Testis (tissue), 3 donors: ENCODE measurements around the gene PRPSAP1. TPM values are rescaled to one million over a fixed set of nuclear protein-coding genes. Genes with fewer than 3 reads are reported as not detected.
A peak's percentile ranks its signal among the peaks of the same experiment; 100 is the strongest.
"Not testable (repeated sequence)": the region's sequence is repeated elsewhere in the genome, so short reads cannot be mapped to it uniquely, and the experiment has no call there.

ENCODE experiments used
- DNase-seq: peaks from one replicate; pipeline ENCODE4 v3.0.0-alpha.2; 2019
- H3K27ac ChIP-seq, 2 donors: fragments of 200-600 bp; sonication (generic); one replicate each; pipeline ENCODE4 v1.5.1; 2019
- H3K27me3 ChIP-seq: fragments of 200-600 bp; sonication (generic); one replicate; pipeline ENCODE4 v1.5.1; 2019
- H3K36me3 ChIP-seq: fragments of 200-600 bp; sonication (generic); one replicate; pipeline ENCODE4 v1.5.1; 2017; ENCODE audit warnings: low read depth; ENCODE audit errors: missing control alignments
- H3K4me1 ChIP-seq: fragments of 200-600 bp; sonication (generic); one replicate; pipeline ENCODE4 v1.5.1; 2019
- H3K4me3 ChIP-seq, 2 donors: fragments of 200-600 bp; sonication (generic); one replicate each; pipeline ENCODE4 v1.5.1; 2017 to 2019
- H3K9me3 ChIP-seq: fragments of 200-600 bp; sonication (generic); one replicate; pipeline ENCODE4 v1.5.1; 2017
- CTCF ChIP-seq, 3 experiments: fragments of 450-650 bp in 2 of 3; fragments of 200-600 bp in 1 of 3; sonication (generic) in 1 of 3; IDR thresholded peaks; one replicate each; pipeline ENCODE4 v1.5.1; 2016 to 2019; ENCODE audit warnings: antibody characterized with exemption in 3 of 3, mild to moderate bottlenecking in 2 of 3, moderate library complexity in 1 of 3
- POLR2A ChIP-seq: fragments of 450-650 bp; IDR thresholded peaks from one replicate; pipeline ENCODE4 v1.6.1; 2017; ENCODE audit warnings: antibody characterized with exemption, mild to moderate bottlenecking, moderate library complexity
- WGBS, 2 donors: methylation state at CpG; one replicate each; pipeline ENCODE4 v1.1.5; 2018; 5-methylcytosine and 5-hydroxymethylcytosine counted together
- intact Hi-C: fragments of 100-400 bp; cut with DNase I; formaldehyde crosslinking; loops from one replicate; pipeline ENCODE4 v1.15.1; 2023; ENCODE audit warnings: low total_unique reads
- polyA plus RNA-seq: library from polyadenylated mRNA; stranded (reverse); fragments of 350-450 nt; fragmentation: Illumina TruSeq; extraction: RNeasy Lipid Tissue Mini Kit (QIAGEN cat#74804); gene quantifications from one replicate; pipeline ENCODE4 v1.2.3, GENCODE V29; 2014; ENCODE audit warnings: low read depth, low replicate concordance; ENCODE audit not compliant: insufficient read depth
- total RNA-seq, 2 donors: library from RNA; depleted of rRNA; stranded (reverse); fragments of >200 nt; gene quantifications; one replicate each; pipeline ENCODE4 v1.2.3, GENCODE V29; 2016

Gene PRPSAP1
- total and polyA plus RNA-seq, 3 donors from 2014 or later, result 132 to 184 (median 152) TPM

- Histone ChIP-seq H3K4me3 (peak within 1 kb of the TSS; percentile 32 to 34), H3K27ac (no peak within 1 kb of the TSS), H3K36me3 (no peaks in the 10 kb centered on the region), H3K4me1 (no peaks in the 10 kb centered on the region), H3K9me3 (no peaks in the 10 kb centered on the region), H3K27me3 (no peaks in the 10 kb centered on the region)
- intact Hi-C loops, result no loop called here
- TF ChIP-seq CTCF (IDR thresholded peaks at IDR 0.05) (no peak), POLR2A (no peak)
- no peak for DNase-seq
- 80 to 93% methylated on average over 3 to 44 of the region's 44 CpGs for WGBS, 2 donors
These were observed 45.8 kb downstream of the PRPSAP1 start, which contains the start of gene QRICH2 for GRCh38 chr17:76307966-76308338. Gene QRICH2, minus strand, starts transcription at chr17:76308276. Its CDS starts 278 bp downstream, at chr17:76307998.

- WGBS, 2 donors, result 61 to 74% methylated on average over 26 to 55 of the region's 58 CpGs
- Histone ChIP-seq H3K9me3 (no peaks in the 10 kb centered on the region), H3K27ac (no peak overlapping the region), H3K4me3 (peak overlapping the region; percentile 32 to 34), H3K27me3 (no peaks in the 10 kb centered on the region), H3K36me3 (no peaks in the 10 kb centered on the region), H3K4me1 (no peaks in the 10 kb centered on the region)
- intact Hi-C loops, result no loop called here
- DNase-seq, result no peak
- TF ChIP-seq CTCF (IDR thresholded peaks at IDR 0.05) (no peak), POLR2A (no peak)
These were observed 46.3 kb downstream of the PRPSAP1 start for GRCh38 chr17:76307299-76307965.

- intact Hi-C loops, H3K4me3 ChIP-seq, H3K36me3 ChIP-seq, H3K27me3 ChIP-seq, H3K4me1 ChIP-seq, H3K9me3 ChIP-seq, DNase-seq, H3K27ac ChIP-seq: not testable (repeated sequence)
- 91 to 92% methylated on average over 2 to 3 of the region's 3 CpGs for WGBS, 2 donors
These were observed 48.6 kb downstream of the PRPSAP1 start for GRCh38 chr17:76305135-76305454.

- Histone ChIP-seq H3K9me3 (no peaks in the 10 kb centered on the region), H3K4me3 (no peak overlapping the region), H3K36me3 (no peaks in the 10 kb centered on the region), H3K27ac (no peak overlapping the region), H3K4me1 (no peaks in the 10 kb centered on the region), H3K27me3 (no peaks in the 10 kb centered on the region)
- 89 to 91% methylated on average over 16 to 17 of the region's 17 CpGs for WGBS, 2 donors
- TF ChIP-seq CTCF (IDR thresholded peaks at IDR 0.05), result no peak
- no peak for TF ChIP-seq POLR2A
- no peak for DNase-seq
- intact Hi-C loops, result loop anchor here (5.0 kb wide), 1 partner anchor 93 kb away; no protein-coding TSS in a partner anchor
These were observed 49.2 kb downstream of the PRPSAP1 start for GRCh38 chr17:76304226-76305134.

- Histone ChIP-seq H3K27me3 (no peaks in the 10 kb centered on the region), H3K9me3 (no peaks in the 10 kb centered on the region), H3K27ac (no peak overlapping the region), H3K36me3 (no peaks in the 10 kb centered on the region), H3K4me3 (no peak overlapping the region), H3K4me1 (peaks cover 7% of the 10 kb centered on the region)
- DNase-seq, result no peak
- TF ChIP-seq CTCF (IDR thresholded peaks at IDR 0.05), result no peak
- TF ChIP-seq POLR2A, result no peak
- WGBS, 2 donors, result 95 to 98% methylated on average over 3 of the region's 3 CpGs
- intact Hi-C loops, result no loop called here
These were observed 56.3 kb downstream of the PRPSAP1 start for GRCh38 chr17:76297436-76297835.
